Common myeloid progenitor, CD34-positive (primary cell): Measurements from ENCODE around the gene ZNF513.
A peak's percentile ranks its signal among the peaks of the same experiment; 100 is the strongest.

ENCODE experiments used
- CTCF ChIA-PET: fragments of 350-600 bp; sonication (Branson Sonifier 250); formaldehyde crosslinking; loops from one replicate; lab custom pipeline; 2021; ENCODE audit warnings: antibody characterized with exemption; lab: Charles Lee
- POLR2A ChIA-PET: fragments of 350-600 bp; sonication (Branson Sonifier 250); formaldehyde crosslinking; loops from one replicate; lab custom pipeline; 2021; ENCODE audit warnings: antibody characterized with exemption; lab: Charles Lee
- DNase-seq, 3 donors: peaks; one replicate each; pipeline versions ENCODE4 v3.0.0 to v3.0.0-alpha.2; 2013
- H3K27ac ChIP-seq, 2 experiments: 1 replicate in 1 of 2; 2 replicates in 1 of 2; pipeline ENCODE4 v1.7.0; 2013; ENCODE audit warnings: inconsistent platforms in 2 of 2, low read length in 2 of 2, mild to moderate bottlenecking in 2 of 2, low read depth in 1 of 2, moderate library complexity in 1 of 2; ENCODE audit not compliant: severe bottlenecking in 2 of 2, insufficient read depth in 1 of 2, poor library complexity in 1 of 2
- H3K27me3 ChIP-seq, 5 experiments: replicated peaks in 2 of 5; 1 replicate in 3 of 5; 2 replicates in 2 of 5; pipeline versions ENCODE4 v1.6.1 to v1.7.0; 2013; ENCODE audit warnings: low read length in 4 of 5, mild to moderate bottlenecking in 2 of 5, moderate library complexity in 2 of 5, inconsistent platforms in 1 of 5; ENCODE audit not compliant: insufficient read depth in 5 of 5, control insufficient read depth in 4 of 5
- H3K36me3 ChIP-seq, 4 experiments: 1 replicate in 2 of 4; 2 replicates in 2 of 4; pipeline versions ENCODE4 v1.6.1 to v1.7.0; 2013; ENCODE audit warnings: low read length in 3 of 4, control low read depth in 1 of 4, mild to moderate bottlenecking in 1 of 4; ENCODE audit not compliant: control insufficient read depth in 4 of 4, insufficient read depth in 4 of 4
- H3K4me1 ChIP-seq, 4 experiments: 1 replicate in 3 of 4; 2 replicates in 1 of 4; pipeline versions ENCODE4 v1.6.1 to v1.7.1; 2013; ENCODE audit warnings: low read length in 3 of 4, mild to moderate bottlenecking in 3 of 4, control low read depth in 1 of 4, inconsistent platforms in 1 of 4, moderate library complexity in 1 of 4; ENCODE audit not compliant: control insufficient read depth in 4 of 4, insufficient read depth in 4 of 4; ENCODE audit errors: control extremely low read depth in 1 of 4
- H3K4me3 ChIP-seq, 7 experiments: 1 replicate in 4 of 7; 2 replicates in 3 of 7; pipeline versions ENCODE4 v1.5.1 to v1.7.0; 2013; ENCODE audit warnings: mild to moderate bottlenecking in 7 of 7, low read length in 6 of 7, moderate library complexity in 6 of 7, inconsistent platforms in 2 of 7, low read depth in 2 of 7, control low read depth in 1 of 7; ENCODE audit not compliant: insufficient read depth in 4 of 7, control insufficient read depth in 1 of 7; ENCODE audit errors: extremely low read depth in 1 of 7
- H3K9me3 ChIP-seq, 5 experiments: 1 replicate in 4 of 5; 2 replicates in 1 of 5; pipeline versions ENCODE4 v1.6.1 to v1.7.1; 2013; ENCODE audit warnings: low read length in 4 of 5, mild to moderate bottlenecking in 2 of 5, inconsistent platforms in 1 of 5, low read depth in 1 of 5, moderate library complexity in 1 of 5; ENCODE audit not compliant: control insufficient read depth in 4 of 5, insufficient read depth in 2 of 5; ENCODE audit errors: control extremely low read depth in 1 of 5
- WGBS: methylation state at CpG from one replicate; pipeline ENCODE4 v1.1.5; 2013; ENCODE audit not compliant: insufficient coverage; 5-methylcytosine and 5-hydroxymethylcytosine counted together

ZNF513 gene

GRCh38 chr2:27369471-27370025, 11.0 kb downstream of the ZNF513 start:
- peak overlapping the region; percentile 73 to 84 for H3K27ac ChIP-seq
- peak overlapping the region; percentile 84 to 98 (median 96) for H3K4me3 ChIP-seq
- H3K36me3 ChIP-seq = peaks cover 10 to 55% (median 43%) of the 10 kb centered on the region in 4 experiments
- POLR2A ChIA-PET = interaction anchor here (0.7 to 1.3 kb wide), 4 partner anchors 13 to 60 kb away, joined by 3 to 10 read pairs (median 4); partner anchors contain the start of genes GTF3C2 and PPM1G
- H3K9me3 ChIP-seq = no peaks in the 10 kb centered on the region
- peaks cover 14 to 35% (median 28%) of the 10 kb centered on the region in 4 experiments for H3K4me1 ChIP-seq
- CTCF ChIA-PET = interaction anchor here (0.8 to 2.9 kb wide), 10 partner anchors 9 to 62 kb away, joined by 3 to 11 read pairs (median 5); partner anchors contain the start of genes GTF3C2, MPV17 and PPM1G
- DNase-seq = no peak
- 2% methylated on average over 18 of the region's 18 CpGs for WGBS
- H3K27me3 ChIP-seq = no peaks in the 10 kb centered on the region

DNA sequence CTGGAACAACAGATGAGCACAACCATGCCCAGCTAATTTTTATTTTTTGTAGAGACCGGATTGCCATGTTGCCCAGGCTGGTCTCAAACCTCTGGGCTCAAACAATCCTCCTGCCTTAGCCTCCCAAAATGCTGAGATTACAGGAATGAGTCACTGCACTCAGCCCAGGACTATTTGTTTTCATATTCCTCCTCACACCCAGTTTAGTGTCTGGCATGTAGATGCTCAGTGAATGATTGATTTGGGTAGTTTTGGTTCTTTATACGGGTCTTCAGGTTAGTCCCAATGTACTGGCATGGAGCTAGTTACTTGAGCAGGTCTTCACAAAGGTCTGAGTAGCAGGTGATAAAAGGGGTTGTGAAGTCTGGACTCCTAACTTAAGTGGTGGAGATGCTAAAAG, 16.6 kb downstream of the ZNF513 start:
- Histone ChIP-seq H3K9me3 (no peaks in the 10 kb centered on the region), H3K4me1 (peaks cover 0 to 6% (median 4%) of the 10 kb centered on the region in 4 experiments), H3K27ac (no peak overlapping the region), H3K4me3 (no peak overlapping the region), H3K36me3 (peaks cover 6 to 47% (median 39%) of the 10 kb centered on the region in 4 experiments), H3K27me3 (no peaks in the 10 kb centered on the region)
- 100% methylated on average over 2 of the region's 2 CpGs for WGBS
- ChIA-PET POLR2A (no interaction called here), CTCF (interaction anchor here (1.0 to 2.1 kb wide), 2 partner anchors 21 to 66 kb away, joined by 3 to 4 read pairs; no protein-coding TSS in a partner anchor)
- DNase-seq = no peak

- no peaks in the 10 kb centered on the region for H3K9me3 ChIP-seq
- WGBS = 100% methylated on average over 3 of the region's 4 CpGs
- no peak for DNase-seq
- POLR2A ChIA-PET = interaction anchor here (0.7 kb wide), 1 partner anchor 276 kb away, joined by 3 read pairs; the partner anchor contains the start of gene KHK
- peaks cover 2 to 8% (median 6%) of the 10 kb centered on the region in 4 experiments for H3K4me1 ChIP-seq
- H3K27ac ChIP-seq = no peak overlapping the region
- H3K36me3 ChIP-seq = peaks cover 3 to 38% (median 32%) of the 10 kb centered on the region in 4 experiments
- H3K27me3 ChIP-seq = no peaks in the 10 kb centered on the region
- H3K4me3 ChIP-seq = no peak overlapping the region
- CTCF ChIA-PET = interaction anchor here (1.3 to 2.1 kb wide), 2 partner anchors 12 to 67 kb away, joined by 4 to 7 read pairs; no protein-coding TSS in a partner anchor
These were observed 17.7 kb downstream of the ZNF513 start for GRCh38 chr2:27362678-27363420.

DNA sequence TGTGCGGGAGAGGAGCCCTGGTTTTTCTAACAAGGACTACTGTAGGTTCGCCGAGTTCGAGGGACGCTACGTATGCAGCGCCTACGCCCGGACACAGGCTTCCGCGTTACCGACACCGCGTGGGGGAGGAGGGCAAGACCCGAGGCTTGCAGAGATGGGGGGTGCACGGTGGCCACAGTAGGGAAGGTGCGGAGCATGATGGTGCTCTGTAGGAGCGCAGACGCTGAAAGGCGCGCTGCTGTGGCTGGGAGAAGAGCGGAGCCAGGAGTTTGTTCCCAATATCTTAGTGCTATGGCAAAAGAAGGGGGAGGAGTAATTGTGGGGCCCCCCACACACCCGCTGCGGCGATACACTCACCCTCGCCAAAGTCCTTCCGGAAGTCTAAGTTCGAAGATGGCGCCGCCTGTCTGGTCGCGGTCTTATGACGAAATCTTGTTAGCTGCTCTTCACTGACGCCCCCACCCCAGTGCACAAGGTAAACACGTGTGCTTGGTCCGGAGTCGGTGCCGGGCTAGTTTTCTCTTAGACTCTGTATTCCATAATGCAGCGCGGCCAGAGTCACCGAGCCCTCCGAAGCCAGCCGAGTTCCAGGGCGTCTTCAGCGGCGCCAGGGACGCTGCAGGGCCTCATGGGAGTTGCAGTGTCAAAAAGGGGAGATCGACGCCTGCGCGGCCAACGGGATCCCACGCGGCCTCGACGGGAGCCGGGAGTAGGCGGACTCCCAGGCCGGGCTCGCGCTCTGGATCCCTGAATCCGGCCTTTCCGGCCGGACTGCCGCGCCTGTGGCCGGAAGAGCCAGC, 24.0 kb downstream of the ZNF513 start, which contains the start of gene GTF3C2:
TSS of gene GTF3C2 (minus strand) at position 383 of the 800 bp plus-strand sequence. CDS start 13,210 bp downstream, outside the sequence.
- 0% methylated on average over 63 of the region's 67 CpGs for WGBS
- Histone ChIP-seq H3K4me3 (peak within 1 kb of the TSS; percentile 79 to 99 (median 91)), H3K36me3 (peaks cover 0 to 3% (median under 1%) of the 10 kb centered on the region in 4 experiments), H3K9me3 (no peaks in the 10 kb centered on the region), H3K4me1 (peaks cover 12 to 34% (median 26%) of the 10 kb centered on the region in 4 experiments), H3K27me3 (no peaks in the 10 kb centered on the region), H3K27ac (peak within 1 kb of the TSS; percentile 85 to 96)
- ChIA-PET CTCF (interaction anchor here (0.6 to 1.7 kb wide), 7 partner anchors 11 to 51 kb away, joined by 3 to 5 read pairs (median 3); no protein-coding TSS in a partner anchor), POLR2A (interaction anchor here (0.6 to 1.7 kb wide), 5 partner anchors 11 to 53 kb away, joined by 3 to 10 read pairs (median 7); partner anchors contain the start of gene PPM1G)
- DNase-seq = peak; percentile 99 to 100 (median 99)

DNA sequence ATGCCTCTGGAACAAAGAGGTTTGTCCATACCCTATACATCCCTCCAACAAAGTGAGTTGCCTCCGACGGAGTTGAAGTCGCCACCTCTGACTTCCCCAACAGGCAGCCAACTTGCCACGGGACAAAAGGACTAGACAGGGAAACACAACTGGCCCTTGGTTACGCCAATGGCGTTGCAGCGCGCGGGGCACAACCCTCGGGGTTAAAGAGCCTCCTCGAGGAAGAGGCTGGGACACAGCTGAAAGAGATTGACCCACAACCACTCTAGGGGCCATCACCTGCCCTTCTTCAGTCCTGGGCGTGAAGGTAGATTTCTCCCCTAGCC, 24.5 kb downstream of the ZNF513 start:
- H3K27ac ChIP-seq = peak overlapping the region; percentile 85 to 96
- CTCF ChIA-PET = interaction anchor here (0.7 to 1.7 kb wide), 5 partner anchors 12 to 51 kb away, joined by 3 to 5 read pairs (median 3); no protein-coding TSS in a partner anchor
- H3K4me3 ChIP-seq = peak overlapping the region; percentile 79 to 99 (median 91)
- peaks cover 12 to 34% (median 26%) of the 10 kb centered on the region in 4 experiments for H3K4me1 ChIP-seq
- WGBS = 0% methylated on average over 8 of the region's 12 CpGs
- H3K36me3 ChIP-seq = peaks cover 0 to 3% (median 1%) of the 10 kb centered on the region in 4 experiments
- DNase-seq = no peak
- POLR2A ChIA-PET = interaction anchor here (1.3 to 1.7 kb wide), 3 partner anchors 13 to 53 kb away, joined by 7 to 10 read pairs (median 7); partner anchors contain the start of gene PPM1G
- no peaks in the 10 kb centered on the region for H3K9me3 ChIP-seq
- no peaks in the 10 kb centered on the region for H3K27me3 ChIP-seq

DNA sequence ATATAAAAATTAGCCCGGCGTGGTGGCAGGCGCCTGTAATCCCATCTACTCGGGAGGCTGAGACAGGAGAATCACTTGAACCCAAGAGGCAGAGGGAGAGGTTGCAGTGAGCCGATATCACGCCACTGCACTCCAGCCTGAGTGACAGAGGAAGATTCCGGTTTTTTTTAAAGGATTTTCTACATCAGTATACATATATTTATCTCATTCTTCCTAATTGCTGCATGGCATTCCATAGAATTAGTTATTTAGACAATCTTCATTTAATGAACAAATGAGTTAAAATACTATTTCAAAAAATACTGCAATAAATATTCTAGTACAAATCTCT, 26.0 kb downstream of the ZNF513 start:
- POLR2A ChIA-PET = interaction anchor here (0.6 to 0.9 kb wide), 2 partner anchors 15 to 37 kb away, joined by 3 to 5 read pairs; no protein-coding TSS in a partner anchor
- H3K4me3 ChIP-seq = no peak overlapping the region
- no peaks in the 10 kb centered on the region for H3K27me3 ChIP-seq
- H3K27ac ChIP-seq = peak overlapping the region in 1 of 2 experiments; percentile 66
- peaks cover 12 to 34% (median 26%) of the 10 kb centered on the region in 4 experiments for H3K4me1 ChIP-seq
- no peak for DNase-seq
- 98% methylated on average over 5 of the region's 7 CpGs for WGBS
- CTCF ChIA-PET = interaction anchor here (0.7 to 2.7 kb wide), 3 partner anchors 11 to 51 kb away, joined by 4 to 17 read pairs (median 9); no protein-coding TSS in a partner anchor
- no peaks in the 10 kb centered on the region for H3K9me3 ChIP-seq
- H3K36me3 ChIP-seq = peaks cover 2 to 6% (median 3%) of the 10 kb centered on the region in 4 experiments
